Measurements from ENCODE around the gene CALHM6. TPM values are rescaled to one million over a fixed set of nuclear protein-coding genes. Genes with fewer than 3 reads are reported as not detected.

CALHM6 gene
- polyA plus RNA-seq, 3 donors, result 47.7 to 367 (median 261) TPM

GRCh38 chr6:116452531-116452930, 8.6 kb upstream of the CALHM6 start:
- Histone ChIP-seq H3K79me2 (ENCODE audit: insufficient read depth, low read length) (no peaks in the 10 kb centered on the region), H3K9ac (ENCODE audit: insufficient read depth, low read length, poor library complexity, severe bottlenecking) (no peak overlapping the region), H3K27me3 (ENCODE audit: control insufficient read depth in 2 of 2, insufficient read depth in 2 of 2, low read length in 2 of 2) (no peaks in the 10 kb centered on the region), H3K36me3 (replicated peaks in 1 of 2; ENCODE audit: control insufficient read depth in 1 of 2, insufficient read depth in 2 of 2, low read length in 2 of 2) (no peaks in the 10 kb centered on the region), H3K27ac (ENCODE audit: low read depth in 1 of 2, low read length in 2 of 2) (no peak overlapping the region), H3K4me2 (replicated peaks; ENCODE audit: extremely low read depth, low read length, poor library complexity, severe bottlenecking) (no peak overlapping the region), H3K9me3 (replicated peaks in 1 of 2; ENCODE audit: control insufficient read depth in 1 of 2, insufficient read depth in 1 of 2, low read length in 2 of 2) (no peaks in the 10 kb centered on the region), H3K4me1 (ENCODE audit: control insufficient read depth in 1 of 2, insufficient read depth in 2 of 2, low read length in 2 of 2) (peaks cover 51 to 77% of the 10 kb centered on the region in 2 donors), H2AFZ (ENCODE audit: insufficient read depth, low read depth, low read length, poor library complexity, severe bottlenecking) (no peak overlapping the region), H4K20me1 (ENCODE audit: insufficient read depth, low read length) (no peaks in the 10 kb centered on the region), H3K4me3 (replicated peaks in 1 of 3; ENCODE audit: low read depth in 2 of 3, low read length in 3 of 3) (no peak overlapping the region)
- no peak overlapping the region for H3K4me3 Mint-ChIP-seq
- DNase-seq, result peak in 1 of 3 donors; percentile 48
- H3K27ac Mint-ChIP-seq, result peak overlapping the region in 2 of 7 donors; percentile 52 to 54
- intact Hi-C loops (cut with micrococcal nuclease), result no loop called here
- peaks cover 0 to 2% (median 0%) of the 10 kb centered on the region in 7 donors for H3K9me3 Mint-ChIP-seq
- peaks cover 0 to 2% of the 10 kb centered on the region in 2 donors for H3K36me3 Mint-ChIP-seq
- H3K27me3 Mint-ChIP-seq (ENCODE audit: low read depth in 3 of 3), result peaks cover 0 to 2% (median 0%) of the 10 kb centered on the region in 3 donors
- peaks cover 65% of the 10 kb centered on the region for H3K4me1 Mint-ChIP-seq
- no CpG with 5 or more reads among the region's 2 CpGs for WGBS (ENCODE audit: insufficient coverage)
- TF ChIP-seq CTCF (IDR thresholded peaks at IDR 0.05), result no peak

GRCh38 chr6:116456106-116456505, 5.1 kb upstream of the CALHM6 start:
- H3K27ac ChIP-seq (ENCODE audit: low read depth in 1 of 2, low read length in 2 of 2), result no peak overlapping the region
- 100% methylated on average over 1 of the region's 3 CpGs for WGBS (ENCODE audit: insufficient coverage)
- peaks cover 0 to 4% of the 10 kb centered on the region in 2 donors for H3K36me3 Mint-ChIP-seq
- H3K4me2 ChIP-seq (replicated peaks; ENCODE audit: extremely low read depth, low read length, poor library complexity, severe bottlenecking), result no peak overlapping the region
- intact Hi-C loops (cut with micrococcal nuclease), result no loop called here
- H3K36me3 ChIP-seq (replicated peaks in 1 of 2; ENCODE audit: control insufficient read depth in 1 of 2, insufficient read depth in 2 of 2, low read length in 2 of 2), result no peaks in the 10 kb centered on the region
- H3K9ac ChIP-seq (ENCODE audit: insufficient read depth, low read length, poor library complexity, severe bottlenecking), result no peak overlapping the region
- H3K9me3 Mint-ChIP-seq, result peaks cover 0 to 1% (median 0%) of the 10 kb centered on the region in 7 donors
- H3K4me1 ChIP-seq (ENCODE audit: control insufficient read depth in 1 of 2, insufficient read depth in 2 of 2, low read length in 2 of 2), result peaks cover 31 to 49% of the 10 kb centered on the region in 2 donors
- no peak overlapping the region for H3K4me3 Mint-ChIP-seq
- H2AFZ ChIP-seq (ENCODE audit: insufficient read depth, low read depth, low read length, poor library complexity, severe bottlenecking), result no peak overlapping the region
- H3K27me3 ChIP-seq (ENCODE audit: control insufficient read depth in 2 of 2, insufficient read depth in 2 of 2, low read length in 2 of 2), result no peaks in the 10 kb centered on the region
- H3K4me3 ChIP-seq (replicated peaks in 1 of 3; ENCODE audit: low read depth in 2 of 3, low read length in 3 of 3), result no peak overlapping the region
- peaks cover 0 to 3% (median 2%) of the 10 kb centered on the region in 3 donors for H3K27me3 Mint-ChIP-seq (ENCODE audit: low read depth in 3 of 3)
- H3K4me1 Mint-ChIP-seq, result peaks cover 45% of the 10 kb centered on the region
- no peak for TF ChIP-seq CTCF (IDR thresholded peaks at IDR 0.05)
- no peak overlapping the region for H3K27ac Mint-ChIP-seq
- DNase-seq, result no peak
- H4K20me1 ChIP-seq (ENCODE audit: insufficient read depth, low read length), result no peaks in the 10 kb centered on the region
- no peaks in the 10 kb centered on the region for H3K79me2 ChIP-seq (ENCODE audit: insufficient read depth, low read length)
- H3K9me3 ChIP-seq (replicated peaks in 1 of 2; ENCODE audit: control insufficient read depth in 1 of 2, insufficient read depth in 1 of 2, low read length in 2 of 2), result no peaks in the 10 kb centered on the region
